Fibroblast of the conjunctiva (primary cell): ENCODE data around the gene IGF1R.
A peak's percentile ranks its signal among the peaks of the same experiment; 100 is the strongest.

Experiments used
- DNase-seq: peaks from one replicate; pipeline ENCODE4 v3.0.0-alpha.2; 2010; ENCODE audit warnings: low read depth

The IGF1R gene

GRCh38 chr15:98826658-98827057 is 178.3 kb downstream of the IGF1R start:
- no peak for DNase-seq

GRCh38 chr15:98827217-98827616 is 178.9 kb downstream of the IGF1R start:
- no peak for DNase-seq

DNA sequence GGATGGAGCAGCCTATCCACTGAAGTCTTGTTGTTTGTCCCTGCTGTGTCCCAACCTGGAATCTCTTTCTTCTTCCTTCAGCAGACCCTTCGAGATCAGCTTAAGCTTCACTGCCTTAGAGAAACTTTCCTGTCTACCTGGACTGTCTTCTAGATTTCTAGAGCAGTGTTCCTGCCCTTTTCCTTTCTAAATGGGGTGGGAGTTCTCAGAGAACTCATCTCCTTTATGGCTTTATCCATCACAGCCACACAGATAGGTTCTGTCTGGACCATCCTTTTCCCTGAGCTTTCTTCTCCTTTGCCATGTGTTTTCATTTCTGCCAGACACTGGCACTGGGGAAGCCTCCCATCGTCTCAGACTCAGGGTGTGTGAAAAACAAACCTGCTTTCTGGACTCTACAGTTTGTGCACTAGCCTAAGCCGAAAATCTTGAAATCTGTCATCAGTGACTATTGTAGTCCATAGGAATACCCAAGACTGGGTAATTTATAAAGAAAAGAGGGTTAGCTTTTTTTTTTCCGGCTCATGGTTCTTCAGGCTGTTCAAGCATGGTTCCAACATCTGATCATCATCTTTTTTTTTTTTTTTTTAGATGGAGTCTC is 181.8 kb downstream of the IGF1R start:
- DNase-seq = no peak

GRCh38 chr15:98834976-98835375 is 186.6 kb downstream of the IGF1R start:
- DNase-seq = no peak

- DNase-seq = no peak
These were observed 187.5 kb downstream of the IGF1R start for GRCh38 chr15:98835876-98836275.

DNA sequence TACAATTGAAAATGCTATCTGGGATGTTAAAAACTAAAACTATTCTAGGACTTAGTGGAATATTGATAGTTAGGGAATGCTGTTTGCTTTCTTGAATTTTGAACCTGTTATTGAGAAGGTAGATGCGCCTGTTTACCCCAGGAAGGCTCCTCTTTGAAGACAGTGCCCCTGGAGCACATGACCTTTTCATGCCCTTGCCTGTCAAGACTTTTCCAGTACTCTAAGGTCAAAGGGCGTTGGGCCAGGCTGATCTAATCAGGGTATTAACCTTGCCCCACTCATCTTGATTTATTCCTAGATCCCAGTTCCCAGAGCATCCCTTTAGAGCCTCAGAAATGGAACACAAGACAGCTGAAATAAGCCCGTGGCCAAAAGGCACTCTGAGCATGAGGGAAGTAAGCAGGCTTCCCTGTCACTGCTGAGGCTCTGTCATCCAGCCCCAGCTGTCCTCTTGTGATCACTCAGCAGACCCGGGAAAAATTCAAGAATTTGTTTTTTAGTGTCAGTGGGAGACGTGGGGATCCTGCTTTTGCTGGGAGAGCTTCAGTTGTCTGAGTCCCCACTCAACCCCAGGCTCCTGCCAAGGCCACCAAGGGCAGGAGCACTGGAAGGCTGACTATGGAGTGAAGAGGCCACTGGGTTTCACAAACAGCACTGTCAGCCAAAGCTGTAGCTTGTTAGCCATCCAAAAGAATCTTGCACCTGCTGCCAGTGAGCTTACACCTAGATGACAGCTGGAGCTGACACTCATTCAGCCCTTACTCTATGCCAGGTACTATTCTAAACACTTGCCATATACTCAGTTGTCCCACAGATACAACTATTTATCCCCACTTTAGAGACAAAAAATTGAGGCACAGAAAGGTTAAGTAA is 190.3 kb downstream of the IGF1R start:
- DNase-seq = no peak

- DNase-seq = no peak
These were observed 191.7 kb downstream of the IGF1R start for GRCh38 chr15:98840053-98840452.

DNA sequence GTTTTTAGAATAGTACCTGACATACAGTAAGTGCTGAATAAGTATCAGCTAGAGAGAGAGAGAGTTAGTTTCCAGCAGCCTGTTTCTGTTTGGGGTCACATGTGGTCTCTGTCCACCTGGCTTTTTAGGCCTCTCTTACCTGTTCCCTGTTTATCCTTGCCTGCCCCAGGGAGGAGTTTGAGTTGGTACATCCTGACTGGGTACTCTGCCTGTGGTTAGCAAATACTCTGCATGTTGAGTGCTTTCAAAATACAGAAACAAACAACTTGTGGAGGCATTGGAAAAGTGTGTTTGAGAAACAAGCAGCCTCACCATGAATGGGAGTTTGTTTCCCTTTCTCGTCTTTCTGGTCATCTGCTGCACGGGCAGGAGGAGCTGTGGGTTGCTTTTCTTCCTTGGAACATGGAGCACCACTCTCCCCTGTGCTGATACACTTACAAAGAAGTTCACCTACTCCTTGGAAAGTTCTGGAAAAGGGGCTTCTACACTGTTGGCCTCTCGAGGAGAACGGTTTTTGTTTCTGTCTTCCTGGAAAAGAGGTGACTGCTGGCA is 193.2 kb downstream of the IGF1R start:
- no peak for DNase-seq

- DNase-seq = no peak
These were observed 194.0 kb downstream of the IGF1R start for GRCh38 chr15:98842192-98842972.

- DNase-seq = no peak
These were observed 194.6 kb downstream of the IGF1R start for GRCh38 chr15:98842973-98843285.

GRCh38 chr15:98843844-98844243 is 195.5 kb downstream of the IGF1R start:
- DNase-seq = no peak

DNA sequence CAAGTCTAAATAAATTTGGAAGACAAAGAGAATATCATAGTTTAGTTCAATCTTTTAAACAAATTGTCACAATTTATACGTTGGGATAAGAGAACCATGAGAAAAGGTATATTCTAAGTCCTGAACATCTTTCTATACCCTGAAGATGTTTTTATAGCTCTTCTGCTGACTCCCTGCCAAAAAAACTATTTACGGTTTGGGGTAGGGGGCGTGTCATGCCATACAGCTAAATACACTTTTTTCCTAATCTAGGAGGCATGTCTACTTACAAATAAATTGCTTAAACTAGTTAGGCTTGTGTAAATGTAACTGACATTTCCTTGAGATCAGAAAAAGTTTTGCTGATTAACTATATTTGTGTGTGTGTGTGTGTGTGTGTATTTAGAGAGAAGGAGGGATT is 195.9 kb downstream of the IGF1R start:
- DNase-seq = no peak

- no peak for DNase-seq
These were observed 197.0 kb downstream of the IGF1R start for GRCh38 chr15:98845138-98845884.

DNA sequence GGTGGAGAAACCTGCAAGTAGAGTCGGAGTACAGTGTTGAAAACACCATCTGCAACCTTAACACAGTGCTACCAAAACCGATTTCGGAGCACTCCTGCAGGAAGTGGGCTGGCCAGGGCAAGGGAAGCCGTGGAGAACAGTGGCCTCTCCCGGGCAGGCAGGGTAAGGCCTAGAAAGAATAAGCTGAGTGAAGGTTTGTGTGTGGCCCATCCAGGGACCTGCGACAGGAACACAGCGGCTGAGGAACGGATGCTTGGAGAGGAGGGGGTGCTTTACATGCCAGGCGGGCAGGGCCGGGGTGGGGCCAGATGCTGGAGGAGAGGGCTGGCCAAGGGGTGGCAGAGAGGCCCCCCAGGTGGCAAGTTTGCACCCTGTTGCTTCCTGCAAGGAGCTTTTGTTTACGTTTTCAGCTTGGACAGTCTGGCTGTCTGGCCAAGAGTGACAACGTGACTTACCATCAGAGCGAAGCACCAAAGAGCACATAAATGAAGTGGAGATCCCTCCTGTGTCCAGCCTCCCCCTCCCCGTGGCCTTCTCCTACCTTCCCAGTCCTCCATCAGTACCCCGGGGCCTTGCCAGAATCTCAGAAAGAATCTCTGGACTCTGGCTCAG is 202.7 kb downstream of the IGF1R start:
- no peak for DNase-seq

DNA sequence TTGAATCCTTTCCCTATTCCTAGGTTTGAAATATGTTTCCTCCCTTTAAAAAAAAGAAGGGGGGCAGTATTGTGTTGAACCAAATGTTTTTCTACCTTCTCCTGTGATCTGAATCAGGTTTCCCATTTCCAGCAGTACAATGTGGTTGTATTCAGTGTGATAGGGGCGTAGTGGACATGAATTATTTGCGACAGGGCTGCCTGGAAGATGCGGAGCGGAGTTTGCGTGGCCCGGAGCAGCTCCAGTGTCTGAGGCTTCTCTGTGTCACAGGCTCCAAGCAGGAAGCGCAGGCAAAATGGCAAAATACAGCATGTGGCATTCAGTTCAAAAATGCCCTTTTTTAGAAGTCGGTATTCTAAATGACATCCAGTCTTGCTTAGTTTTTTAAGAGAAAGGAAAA is 204.8 kb downstream of the IGF1R start:
- DNase-seq = peak; percentile 82

DNA sequence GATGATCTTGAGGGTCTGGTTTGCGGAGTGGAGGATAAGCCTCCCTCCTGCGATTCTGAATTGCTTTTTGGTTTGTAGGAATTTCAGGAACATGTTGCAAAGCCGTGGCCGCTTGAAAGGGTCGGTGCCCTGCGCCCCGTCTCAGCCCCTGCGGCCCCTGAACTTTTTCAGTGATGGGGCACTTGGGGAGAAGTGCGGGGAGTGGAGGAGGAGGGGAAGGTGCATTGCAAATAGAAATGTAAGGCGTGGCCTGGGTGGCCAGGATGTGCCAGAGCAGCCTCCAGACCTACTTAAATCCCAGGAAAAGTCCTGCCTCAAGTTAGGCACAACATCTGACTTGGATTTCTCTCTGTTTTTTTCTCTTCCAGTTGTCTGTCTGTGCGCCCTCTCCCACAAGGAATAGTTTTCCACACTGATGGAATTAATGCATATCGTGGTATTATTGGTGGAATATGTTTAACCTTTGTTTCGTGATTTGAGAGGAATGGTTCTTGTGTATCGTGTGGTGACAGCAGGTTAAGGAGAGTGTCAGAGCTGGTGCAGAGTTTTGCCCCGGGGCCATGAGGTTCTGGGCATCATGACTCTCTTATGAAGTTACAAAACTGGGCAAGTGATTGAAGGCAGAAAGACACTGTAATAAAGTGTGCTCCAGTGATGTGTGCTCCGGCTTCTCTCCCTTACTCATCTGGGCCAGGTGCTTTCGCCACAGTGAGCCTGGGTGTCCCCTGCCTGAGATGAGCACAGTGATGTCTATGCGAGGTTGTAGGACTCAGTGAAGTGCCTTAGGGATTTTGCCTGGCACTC is 205.5 kb downstream of the IGF1R start:
- DNase-seq = no peak

GRCh38 chr15:98854496-98854895 is 206.2 kb downstream of the IGF1R start:
- DNase-seq = no peak

- DNase-seq = no peak
These were observed 206.9 kb downstream of the IGF1R start for GRCh38 chr15:98855067-98855814.

GRCh38 chr15:98855815-98856531 is 207.6 kb downstream of the IGF1R start:
- no peak for DNase-seq
